ENCODE measurements around the gene OXSR1.

- TF ChIP-seq HCFC1 (IDR thresholded peaks at IDR 0.05; ENCODE audit: low read length) (no peak), MAX (IDR thresholded peaks at IDR 0.05; ENCODE audit: low read depth, low read length) (no peak), POLR2A (IDR thresholded peaks at IDR 0.05; ENCODE audit: low read depth, low read length) (no peak), ZNF217 (IDR thresholded peaks at IDR 0.05) (no peak), RELB (IDR thresholded peaks at IDR 0.05; ENCODE audit: low read depth) (no peak), CTCF (IDR thresholded peaks at IDR 0.05 in 2 of 3, conservative IDR thresholded peaks at IDR 0.05 in 1 of 3; ENCODE audit: control insufficient read depth in 2 of 3, extremely low read depth in 1 of 3, insufficient read depth in 1 of 3, low read depth in 3 of 3, low read length in 3 of 3) (no peak), ZBTB33 (IDR thresholded peaks at IDR 0.05) (no peak), YY1 (IDR thresholded peaks at IDR 0.05; ENCODE audit: low read depth, low read length) (no peak), RAD51 (IDR thresholded peaks at IDR 0.05) (no peak), PAX5 (IDR thresholded peaks at IDR 0.05; ENCODE audit: borderline replicate concordance, low read depth, low read length) (no peak), STAT1 (conservative IDR thresholded peaks at IDR 0.05) (no peak), CHD1 (IDR thresholded peaks at IDR 0.05; ENCODE audit: low read depth, low read length) (no peak), SUZ12 (IDR thresholded peaks at IDR 0.05; ENCODE audit: unreplicated experiment) (no peak)
These were observed 95.1 kb downstream of the OXSR1 start for GRCh38 chr3:38260474-38260873.

Measured in GM12878 (cell line).